Astrocyte of the cerebellum (primary cell): ENCODE measurements around the gene ALPK3.

ENCODE experiments used
- DNase-seq: peaks from one replicate; pipeline ENCODE4 v3.0.0-alpha.2; 2011; ENCODE audit warnings: low read depth
- H3K4me3 ChIP-seq: 2 replicates; pipeline ENCODE4 v1.5.1; 2011; ENCODE audit warnings: mild to moderate bottlenecking, low read depth, low read length, moderate library complexity
- in situ Hi-C: cut with HindIII; loops from 2 replicates; pipeline ENCODE4 v1.10.0; 2017; ENCODE audit warnings: low sequenced_read_pairs
- TF ChIP-seq, protein P1 (sequence below): IDR thresholded peaks from 2 replicates; pipeline ENCODE4 v1.5.1; 2012; ENCODE audit warnings: low read length, low read depth, moderate library complexity, mild to moderate bottlenecking; ENCODE audit errors: missing control alignments

Gene ALPK3

DNA sequence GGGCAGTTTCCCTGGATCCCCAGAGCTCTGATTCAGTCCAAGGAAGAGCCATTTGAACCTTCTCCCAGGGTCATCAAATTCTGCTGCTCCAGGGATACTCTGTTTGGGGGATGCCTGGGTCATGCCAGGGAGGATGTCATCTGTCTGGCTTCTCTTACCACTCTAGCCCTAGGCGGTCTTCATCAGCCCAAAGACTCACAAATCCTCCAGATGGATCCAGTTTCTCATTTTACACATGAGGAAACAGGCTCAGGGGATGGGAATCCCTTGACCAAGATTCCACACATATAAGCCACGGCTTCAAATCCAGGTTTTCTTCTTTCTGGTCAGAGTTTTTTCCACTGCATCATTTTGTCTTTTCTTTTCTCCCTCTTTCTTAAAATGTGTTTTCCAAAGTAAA is 104.0 kb downstream of the ALPK3 start:
- no peak overlapping the region for H3K4me3 ChIP-seq
- TF ChIP-seq, protein P1, sequence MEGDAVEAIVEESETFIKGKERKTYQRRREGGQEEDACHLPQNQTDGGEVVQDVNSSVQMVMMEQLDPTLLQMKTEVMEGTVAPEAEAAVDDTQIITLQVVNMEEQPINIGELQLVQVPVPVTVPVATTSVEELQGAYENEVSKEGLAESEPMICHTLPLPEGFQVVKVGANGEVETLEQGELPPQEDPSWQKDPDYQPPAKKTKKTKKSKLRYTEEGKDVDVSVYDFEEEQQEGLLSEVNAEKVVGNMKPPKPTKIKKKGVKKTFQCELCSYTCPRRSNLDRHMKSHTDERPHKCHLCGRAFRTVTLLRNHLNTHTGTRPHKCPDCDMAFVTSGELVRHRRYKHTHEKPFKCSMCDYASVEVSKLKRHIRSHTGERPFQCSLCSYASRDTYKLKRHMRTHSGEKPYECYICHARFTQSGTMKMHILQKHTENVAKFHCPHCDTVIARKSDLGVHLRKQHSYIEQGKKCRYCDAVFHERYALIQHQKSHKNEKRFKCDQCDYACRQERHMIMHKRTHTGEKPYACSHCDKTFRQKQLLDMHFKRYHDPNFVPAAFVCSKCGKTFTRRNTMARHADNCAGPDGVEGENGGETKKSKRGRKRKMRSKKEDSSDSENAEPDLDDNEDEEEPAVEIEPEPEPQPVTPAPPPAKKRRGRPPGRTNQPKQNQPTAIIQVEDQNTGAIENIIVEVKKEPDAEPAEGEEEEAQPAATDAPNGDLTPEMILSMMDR, result no peak
- no peak for DNase-seq
- in situ Hi-C loops, result no loop called here

DNA sequence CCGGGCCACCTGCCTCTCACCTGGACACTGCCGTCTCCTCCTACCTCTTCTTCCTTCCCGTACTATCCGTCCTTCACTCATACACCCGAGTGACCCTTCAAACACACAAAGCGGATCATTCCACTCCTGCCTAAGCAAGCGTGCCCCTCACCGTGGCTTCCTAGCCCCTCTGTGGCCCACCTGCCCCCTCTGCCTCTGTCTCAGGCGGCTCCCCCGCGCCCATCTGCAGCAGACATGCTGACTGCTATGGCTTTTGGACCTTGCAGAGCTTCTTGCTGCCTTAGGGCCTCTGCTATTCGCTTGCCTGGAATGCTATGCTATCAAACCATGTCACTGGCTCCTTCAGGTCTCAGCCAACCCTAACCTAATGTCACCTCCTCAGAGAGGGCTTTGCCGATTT is 105.4 kb downstream of the ALPK3 start:
- in situ Hi-C loops, result no loop called here
- TF ChIP-seq, protein P1, result no peak
- DNase-seq, result no peak
- H3K4me3 ChIP-seq, result no peak overlapping the region
